ENCODE measurements around the gene SEC22C. TPM values are rescaled to one million over a fixed set of nuclear protein-coding genes. Genes with fewer than 3 reads are reported as not detected.

SEC22C gene
- total RNA-seq, 1 donor from 2014 or later: 23.9 TPM

GRCh38 chr3:42520906-42521305, 60.9 kb downstream of the SEC22C start:
- intact Hi-C loops (cut with DNase I): no loop called here
- ATAC-seq (no peak), DNase-seq (ENCODE audit: missing footprints) (peak; percentile 65)

- DNase-seq (ENCODE audit: missing footprints) (no peak), ATAC-seq (no peak)
- intact Hi-C loops (cut with DNase I): no loop called here
Measured at GRCh38 chr3:42520336-42520735, 61.4 kb downstream of the SEC22C start.

GRCh38 chr3:42519568-42519962, 62.2 kb downstream of the SEC22C start:
- ATAC-seq (no peak), DNase-seq (ENCODE audit: missing footprints) (no peak)
- intact Hi-C loops (cut with DNase I): no loop called here

- ATAC-seq (no peak), DNase-seq (ENCODE audit: missing footprints) (no peak)
- intact Hi-C loops (cut with DNase I): no loop called here
Measured at GRCh38 chr3:42518800-42519567, 62.8 kb downstream of the SEC22C start.

- intact Hi-C loops (cut with DNase I): no loop called here
- ATAC-seq (no peak), DNase-seq (ENCODE audit: missing footprints) (no peak)
Measured at GRCh38 chr3:42517117-42517516, 64.7 kb downstream of the SEC22C start.

GRCh38 chr3:42516443-42516842, 65.3 kb downstream of the SEC22C start:
- no peak for ATAC-seq
- no peak for DNase-seq (ENCODE audit: missing footprints)

GRCh38 chr3:42515976-42516375, 65.8 kb downstream of the SEC22C start:
- no peak for DNase-seq (ENCODE audit: missing footprints)
- ATAC-seq: no peak
- intact Hi-C loops (cut with DNase I): no loop called here

More at GRCh38 chr3:42516443-42516842, 65.3 kb downstream of the SEC22C start:
- intact Hi-C loops (cut with DNase I): no loop called here

GRCh38 chr3:42515391-42515916, 66.3 kb downstream of the SEC22C start:
- DNase-seq (ENCODE audit: missing footprints) (peak; percentile 79), ATAC-seq (peak; percentile 86)
- intact Hi-C loops (cut with DNase I): no loop called here

GRCh38 chr3:42514876-42515275, 66.9 kb downstream of the SEC22C start:
- intact Hi-C loops (cut with DNase I): no loop called here
- DNase-seq (ENCODE audit: missing footprints) (no peak), ATAC-seq (no peak)

- DNase-seq (ENCODE audit: missing footprints) (no peak), ATAC-seq (no peak)
- intact Hi-C loops (cut with DNase I): no loop called here
Measured at GRCh38 chr3:42513521-42513920, 68.2 kb downstream of the SEC22C start.

GRCh38 chr3:42513121-42513520, 68.6 kb downstream of the SEC22C start:
- DNase-seq (ENCODE audit: missing footprints) (no peak), ATAC-seq (no peak)
- intact Hi-C loops (cut with DNase I): no loop called here

GRCh38 chr3:42511736-42512135, 70.0 kb downstream of the SEC22C start:
- DNase-seq (ENCODE audit: missing footprints): no peak
- no peak for ATAC-seq
- intact Hi-C loops (cut with DNase I): no loop called here

GRCh38 chr3:42511201-42511600, 70.6 kb downstream of the SEC22C start:
- DNase-seq (ENCODE audit: missing footprints): no peak
- intact Hi-C loops (cut with DNase I): no loop called here
- no peak for ATAC-seq

- ATAC-seq (no peak), DNase-seq (ENCODE audit: missing footprints) (no peak)
- intact Hi-C loops (cut with DNase I): no loop called here
Measured at GRCh38 chr3:42510325-42510724, 71.4 kb downstream of the SEC22C start.

- intact Hi-C loops (cut with DNase I): loop anchor here (5.0 kb wide), 1 partner anchor 243 kb away; no protein-coding TSS in a partner anchor
- no peak for DNase-seq (ENCODE audit: missing footprints)
Measured at GRCh38 chr3:42509111-42509510, 72.7 kb downstream of the SEC22C start.

GRCh38 chr3:42508562-42508961, 73.2 kb downstream of the SEC22C start:
- ATAC-seq (no peak), DNase-seq (ENCODE audit: missing footprints) (no peak)
- intact Hi-C loops (cut with DNase I): loop anchor here (5.0 kb wide), 1 partner anchor 244 kb away; no protein-coding TSS in a partner anchor

More at GRCh38 chr3:42509111-42509510, 72.7 kb downstream of the SEC22C start:
- ATAC-seq: no peak

GRCh38 chr3:42507761-42508335, 73.9 kb downstream of the SEC22C start:
- DNase-seq (ENCODE audit: missing footprints) (no peak), ATAC-seq (no peak)
- intact Hi-C loops (cut with DNase I): loop anchor here (5.0 kb wide), 1 partner anchor 244 kb away; no protein-coding TSS in a partner anchor

- no peak for ATAC-seq
- intact Hi-C loops (cut with DNase I): loop anchor here (5.0 kb wide), 1 partner anchor 245 kb away; no protein-coding TSS in a partner anchor
- DNase-seq (ENCODE audit: missing footprints): no peak
Measured at GRCh38 chr3:42507252-42507651, 74.5 kb downstream of the SEC22C start.

GRCh38 chr3:42505849-42506410, 75.8 kb downstream of the SEC22C start:
- intact Hi-C loops (cut with DNase I): loop anchor here (5.0 kb wide), 1 partner anchor 246 kb away; no protein-coding TSS in a partner anchor
- DNase-seq (ENCODE audit: missing footprints) (no peak), ATAC-seq (no peak)
